Mesodermal cell (in vitro differentiated cells): ENCODE results near the gene NPFFR2.
"Not testable (repeated sequence)": the region's sequence is repeated elsewhere in the genome, so short reads cannot be mapped to it uniquely, and the experiment has no call there.

Experiments used
- H3K27ac ChIP-seq: 2 replicates; pipeline ENCODE4 v1.7.0; 2013; ENCODE audit warnings: mild to moderate bottlenecking, low read depth, low read length, moderate library complexity; ENCODE audit not compliant: severe bottlenecking
- H3K36me3 ChIP-seq: 2 replicates; pipeline ENCODE4 v1.7.1; 2013; ENCODE audit warnings: mild to moderate bottlenecking, low read length, moderate library complexity; ENCODE audit not compliant: control insufficient read depth, insufficient read depth
- H3K4me1 ChIP-seq: one replicate; pipeline ENCODE4 v1.7.1; 2013; ENCODE audit warnings: mild to moderate bottlenecking, low read length; ENCODE audit not compliant: insufficient read depth, control insufficient read depth, poor library complexity, severe bottlenecking
- H3K4me3 ChIP-seq: 2 replicates; pipeline ENCODE4 v1.7.0; 2013; ENCODE audit warnings: low read length, control low read depth, mild to moderate bottlenecking; ENCODE audit not compliant: insufficient read depth, poor library complexity, severe bottlenecking; ENCODE audit errors: extremely low read depth
- H3K9me3 ChIP-seq: 2 replicates; pipeline ENCODE4 v1.7.1; 2013; ENCODE audit warnings: mild to moderate bottlenecking, low read length, moderate library complexity; ENCODE audit not compliant: control insufficient read depth
- WGBS, 2 experiments: methylation state at CpG; one replicate each; pipeline ENCODE4 v1.1.5; 2013; ENCODE audit warnings: missing lambda C conversion rate in 2 of 2; ENCODE audit not compliant: insufficient coverage in 2 of 2; 5-methylcytosine and 5-hydroxymethylcytosine counted together

Gene NPFFR2

GRCh38 chr4:72111863-72112262 lies 80.1 kb downstream of the NPFFR2 start:
- Histone ChIP-seq H3K9me3 (no peaks in the 10 kb centered on the region), H3K36me3 (no peaks in the 10 kb centered on the region), H3K27ac (peak overlapping the region; percentile 65), H3K4me3 (no peak overlapping the region), H3K4me1 (peaks cover 21% of the 10 kb centered on the region)

- Histone ChIP-seq H3K9me3 (no peaks in the 10 kb centered on the region), H3K27ac (peak overlapping the region; percentile 65), H3K36me3 (no peaks in the 10 kb centered on the region), H3K4me3 (no peak overlapping the region), H3K4me1 (peaks cover 21% of the 10 kb centered on the region)
- 94 to 96% methylated on average over 2 of the region's 3 CpGs for WGBS, 2 experiments
These were observed 80.8 kb downstream of the NPFFR2 start for GRCh38 chr4:72112514-72113156.

GRCh38 chr4:72118017-72118416 lies 86.2 kb downstream of the NPFFR2 start:
- Histone ChIP-seq H3K4me3 (no peak overlapping the region), H3K4me1 (peaks cover 8% of the 10 kb centered on the region), H3K9me3 (no peaks in the 10 kb centered on the region), H3K36me3 (no peaks in the 10 kb centered on the region), H3K27ac (no peak overlapping the region)
- WGBS, 2 experiments, result 100% methylated on average over 1 of the region's 3 CpGs; no CpG with 5 or more reads in 1 of the 2 experiments

GRCh38 chr4:72119946-72120345 lies 88.1 kb downstream of the NPFFR2 start:
- 79 to 94% methylated on average over 2 of the region's 3 CpGs for WGBS, 2 experiments
- no peaks in the 10 kb centered on the region for H3K9me3 ChIP-seq
- no peak overlapping the region for H3K27ac ChIP-seq
- H3K4me1 ChIP-seq, result peaks cover 8% of the 10 kb centered on the region
- no peaks in the 10 kb centered on the region for H3K36me3 ChIP-seq
- no peak overlapping the region for H3K4me3 ChIP-seq

- Histone ChIP-seq H3K36me3 (no peaks in the 10 kb centered on the region), H3K4me1 (no peaks in the 10 kb centered on the region), H3K9me3 (no peaks in the 10 kb centered on the region), H3K27ac (no peak overlapping the region), H3K4me3 (no peak overlapping the region)
These were observed 96.9 kb downstream of the NPFFR2 start for GRCh38 chr4:72128741-72129140.

GRCh38 chr4:72136429-72136828 lies 104.6 kb downstream of the NPFFR2 start:
- Histone ChIP-seq H3K4me3 (no peak overlapping the region), H3K9me3 (no peaks in the 10 kb centered on the region), H3K4me1 (no peaks in the 10 kb centered on the region), H3K27ac (no peak overlapping the region), H3K36me3 (no peaks in the 10 kb centered on the region)
- 76 to 90% methylated on average over 4 to 5 of the region's 6 CpGs for WGBS, 2 experiments

- H3K4me1 ChIP-seq, H3K9me3 ChIP-seq, H3K4me3 ChIP-seq, H3K27ac ChIP-seq, H3K36me3 ChIP-seq: not testable (repeated sequence)
- no CpG with 5 or more reads among the region's 2 CpGs for WGBS, 2 experiments
These were observed 108.2 kb downstream of the NPFFR2 start for GRCh38 chr4:72139997-72140396.

- WGBS, 2 experiments, result 92 to 95% methylated on average over 1 to 2 of the region's 2 CpGs
- Histone ChIP-seq H3K4me3 (no peak overlapping the region), H3K4me1 (no peaks in the 10 kb centered on the region), H3K36me3 (no peaks in the 10 kb centered on the region), H3K27ac (no peak overlapping the region), H3K9me3 (no peaks in the 10 kb centered on the region)
These were observed 112.4 kb downstream of the NPFFR2 start for GRCh38 chr4:72144241-72144640.

GRCh38 chr4:72152731-72153130 lies 120.9 kb downstream of the NPFFR2 start:
- H3K9me3 ChIP-seq, result no peaks in the 10 kb centered on the region
- no peak overlapping the region for H3K27ac ChIP-seq
- H3K4me3 ChIP-seq, result no peak overlapping the region
- H3K4me1 ChIP-seq, result no peaks in the 10 kb centered on the region
- H3K36me3 ChIP-seq, result no peaks in the 10 kb centered on the region

GRCh38 chr4:72153634-72154033 lies 121.8 kb downstream of the NPFFR2 start:
- H3K4me1 ChIP-seq, H3K9me3 ChIP-seq, H3K4me3 ChIP-seq, H3K27ac ChIP-seq, H3K36me3 ChIP-seq: not testable (repeated sequence)
- WGBS, 2 experiments, result 0 to 17% methylated on average over 1 of the region's 8 CpGs

- H3K4me1 ChIP-seq, H3K36me3 ChIP-seq, H3K9me3 ChIP-seq, H3K27ac ChIP-seq, H3K4me3 ChIP-seq: not testable (repeated sequence)
- 86 to 93% methylated on average over 11 to 12 of the region's 14 CpGs for WGBS, 2 experiments
These were observed 137.5 kb downstream of the NPFFR2 start for GRCh38 chr4:72169285-72169684.
